ENCODE measurements around the gene EFHC1.

DNA sequence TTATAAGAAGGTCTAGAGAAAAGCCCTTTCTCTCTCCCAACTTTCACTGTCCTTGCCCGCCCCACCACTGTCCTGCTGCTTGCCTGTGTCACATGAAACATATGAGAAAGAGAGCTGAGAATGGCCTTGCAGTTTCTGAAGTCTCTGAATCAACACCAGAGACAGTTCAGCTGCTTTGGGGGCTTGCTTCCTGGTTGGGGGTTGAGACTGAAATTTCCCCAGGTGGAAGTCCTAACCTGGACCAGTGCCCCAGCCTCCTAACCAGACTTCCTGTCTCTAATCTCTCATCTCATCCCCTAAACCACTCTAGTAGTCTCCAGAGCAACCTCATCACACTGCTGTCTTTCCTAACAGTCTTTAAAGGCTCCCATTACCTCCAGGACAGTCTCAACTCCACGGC, 146.1 kb downstream of the EFHC1 start:
- TF ChIP-seq, protein P1, sequence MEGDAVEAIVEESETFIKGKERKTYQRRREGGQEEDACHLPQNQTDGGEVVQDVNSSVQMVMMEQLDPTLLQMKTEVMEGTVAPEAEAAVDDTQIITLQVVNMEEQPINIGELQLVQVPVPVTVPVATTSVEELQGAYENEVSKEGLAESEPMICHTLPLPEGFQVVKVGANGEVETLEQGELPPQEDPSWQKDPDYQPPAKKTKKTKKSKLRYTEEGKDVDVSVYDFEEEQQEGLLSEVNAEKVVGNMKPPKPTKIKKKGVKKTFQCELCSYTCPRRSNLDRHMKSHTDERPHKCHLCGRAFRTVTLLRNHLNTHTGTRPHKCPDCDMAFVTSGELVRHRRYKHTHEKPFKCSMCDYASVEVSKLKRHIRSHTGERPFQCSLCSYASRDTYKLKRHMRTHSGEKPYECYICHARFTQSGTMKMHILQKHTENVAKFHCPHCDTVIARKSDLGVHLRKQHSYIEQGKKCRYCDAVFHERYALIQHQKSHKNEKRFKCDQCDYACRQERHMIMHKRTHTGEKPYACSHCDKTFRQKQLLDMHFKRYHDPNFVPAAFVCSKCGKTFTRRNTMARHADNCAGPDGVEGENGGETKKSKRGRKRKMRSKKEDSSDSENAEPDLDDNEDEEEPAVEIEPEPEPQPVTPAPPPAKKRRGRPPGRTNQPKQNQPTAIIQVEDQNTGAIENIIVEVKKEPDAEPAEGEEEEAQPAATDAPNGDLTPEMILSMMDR (IDR thresholded peaks at IDR 0.05; ENCODE audit: insufficient read depth, low read length, poor library complexity, severe bottlenecking), result no peak
- no peak for TF ChIP-seq EZH2phosphoT487 (conservative IDR thresholded peaks at IDR 0.05; ENCODE audit: low read length)
